Stimulated activated CD8-positive, alpha-beta memory T cell treated with anti-CD3 and anti-CD28 coated beads, Interleukin-4, amount 100 ng/mL, for 1 hour (primary cell): ENCODE data around the gene TNS3.

ENCODE experiments used
- DNase-seq, 2 donors: peaks; one replicate each; pipeline ENCODE4 v3.0.0-alpha.2; 2020; ENCODE audit warnings: low read depth in 2 of 2, low spot score in 1 of 2

TNS3 gene

DNA sequence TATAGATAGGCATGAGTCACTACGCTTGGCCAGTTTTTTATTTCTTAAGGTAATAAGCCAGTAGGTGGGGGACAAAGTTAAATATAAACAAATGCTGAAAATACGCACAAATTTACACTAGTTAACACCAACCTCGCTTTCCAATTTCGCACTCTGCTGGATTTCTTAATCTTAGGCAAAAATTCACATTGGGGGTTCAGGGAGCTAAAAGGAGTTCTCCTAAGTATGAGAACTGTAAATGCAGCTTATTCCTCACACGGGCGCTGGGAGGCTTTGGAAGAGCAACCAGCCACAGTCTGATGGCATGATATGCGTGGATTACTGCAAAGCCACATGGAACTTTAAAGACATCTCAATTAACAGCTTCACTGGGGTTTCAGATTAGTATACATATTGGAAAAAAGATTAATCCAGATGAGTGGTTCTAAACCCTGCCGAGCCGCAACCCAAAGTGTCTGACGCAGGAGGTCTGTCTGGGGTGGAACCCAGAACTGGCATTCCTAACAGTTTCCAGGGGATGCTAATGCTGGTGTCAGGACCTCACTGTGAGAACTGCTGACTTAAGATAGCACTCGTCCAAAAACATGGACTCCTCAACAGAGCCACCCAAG is 16.2 kb downstream of the TNS3 start:
- DNase-seq: no peak

DNA sequence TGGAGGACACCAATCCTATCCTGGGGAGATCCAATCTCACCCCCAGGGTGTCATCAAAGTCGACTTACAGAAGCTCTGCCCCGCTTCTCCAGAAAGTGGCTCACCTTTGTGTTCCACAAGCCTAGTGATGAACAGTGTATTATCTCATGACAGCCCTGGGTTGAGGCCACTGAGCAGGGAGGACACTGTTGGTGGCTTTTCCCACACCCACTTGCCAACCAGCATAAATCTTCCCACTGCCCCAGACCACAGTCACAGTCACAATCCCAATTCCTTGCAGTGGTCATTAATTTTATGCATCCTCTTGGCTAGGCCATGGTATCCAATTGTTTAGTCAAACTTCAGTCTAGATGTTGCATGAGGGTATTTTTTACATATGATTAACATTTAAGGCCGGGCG is 18.4 kb downstream of the TNS3 start:
- DNase-seq: no peak

- no peak for DNase-seq
These were observed 20.0 kb downstream of the TNS3 start for GRCh38 chr7:47561715-47562446.

DNA sequence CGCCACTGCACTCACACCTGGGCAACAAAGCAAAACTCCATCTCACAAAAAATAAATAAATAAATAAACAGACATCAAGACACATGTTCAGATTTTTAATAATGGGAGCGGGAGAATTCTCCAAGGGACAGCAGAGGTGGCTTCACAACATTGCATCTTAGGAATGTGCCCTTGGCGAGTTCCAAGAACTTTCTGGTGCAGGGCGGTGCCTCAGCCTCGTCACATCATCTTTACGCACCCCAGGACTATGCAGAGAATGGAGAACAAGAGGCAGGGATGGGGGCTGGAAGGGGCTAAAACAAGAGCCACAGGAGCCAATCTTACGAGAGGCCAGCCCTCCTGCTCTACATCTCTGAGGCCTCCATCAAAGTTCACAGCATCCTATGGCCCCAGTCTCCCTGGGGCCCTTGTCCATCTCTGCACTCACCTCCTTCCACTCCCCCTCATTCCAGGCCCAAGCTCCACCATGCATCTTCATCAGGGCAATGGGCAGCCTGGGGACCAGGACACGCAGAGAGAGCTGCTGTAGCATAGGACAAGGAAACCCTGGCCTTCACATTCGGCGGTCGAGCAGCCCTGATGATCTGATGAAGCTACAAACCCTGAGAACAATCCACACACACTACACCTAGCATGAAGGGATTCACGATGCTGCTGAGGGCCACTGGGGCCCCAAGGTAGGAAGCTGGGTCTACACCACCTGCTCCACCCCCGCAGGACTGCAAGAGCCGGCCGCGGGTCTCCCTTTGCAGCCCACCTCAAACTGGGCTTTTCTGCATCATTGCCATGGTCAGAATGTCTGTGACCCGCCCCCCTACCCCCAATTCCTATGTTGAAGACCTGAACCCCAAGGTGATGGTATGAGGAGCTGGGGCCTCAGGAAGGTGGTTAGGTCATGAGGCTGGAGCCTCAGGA is 22.3 kb downstream of the TNS3 start:
- no peak for DNase-seq

- DNase-seq: no peak
These were observed 23.9 kb downstream of the TNS3 start for GRCh38 chr7:47557694-47558670.

GRCh38 chr7:47557317-47557693 is 24.6 kb downstream of the TNS3 start:
- DNase-seq: no peak

GRCh38 chr7:47556511-47557180 is 25.3 kb downstream of the TNS3 start:
- DNase-seq: no peak

DNA sequence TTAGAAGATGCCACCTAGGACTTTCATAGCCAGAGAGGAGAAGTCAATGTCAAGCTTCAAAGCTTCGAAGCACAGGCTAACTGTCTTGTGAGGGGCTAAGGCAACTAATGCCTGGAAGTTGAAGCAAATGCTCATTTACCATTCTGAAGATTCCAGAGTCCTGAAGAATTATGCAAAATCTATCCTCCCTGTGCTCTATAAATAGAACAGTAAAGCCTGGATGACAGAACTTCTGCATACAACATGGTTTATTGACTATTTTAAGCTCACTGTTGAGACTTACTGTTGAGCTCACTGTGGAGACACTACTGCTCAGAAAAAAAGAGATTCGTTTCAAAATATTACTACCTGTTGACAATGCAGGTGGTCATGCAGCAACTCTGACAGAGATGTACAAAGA is 28.6 kb downstream of the TNS3 start:
- no peak for DNase-seq

DNA sequence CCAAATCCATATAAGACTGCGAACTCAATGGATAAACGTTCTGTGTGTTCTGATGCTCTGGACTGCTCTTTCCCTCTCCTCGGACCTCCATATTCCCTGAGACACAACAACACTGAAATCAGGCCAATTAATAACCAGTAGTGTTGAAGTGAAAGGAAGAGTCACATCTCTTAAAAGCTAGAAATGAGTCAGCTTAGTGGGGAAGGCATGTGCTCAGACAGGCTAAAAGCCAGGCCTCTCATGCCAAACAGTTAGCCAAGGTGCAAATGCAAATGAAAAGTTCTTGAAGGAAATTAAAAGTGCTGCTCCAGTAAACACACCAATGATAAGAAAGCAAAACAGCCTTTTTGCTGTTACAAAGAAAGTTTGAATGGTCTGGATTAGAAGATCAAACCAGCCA is 29.3 kb downstream of the TNS3 start:
- DNase-seq: no peak

DNA sequence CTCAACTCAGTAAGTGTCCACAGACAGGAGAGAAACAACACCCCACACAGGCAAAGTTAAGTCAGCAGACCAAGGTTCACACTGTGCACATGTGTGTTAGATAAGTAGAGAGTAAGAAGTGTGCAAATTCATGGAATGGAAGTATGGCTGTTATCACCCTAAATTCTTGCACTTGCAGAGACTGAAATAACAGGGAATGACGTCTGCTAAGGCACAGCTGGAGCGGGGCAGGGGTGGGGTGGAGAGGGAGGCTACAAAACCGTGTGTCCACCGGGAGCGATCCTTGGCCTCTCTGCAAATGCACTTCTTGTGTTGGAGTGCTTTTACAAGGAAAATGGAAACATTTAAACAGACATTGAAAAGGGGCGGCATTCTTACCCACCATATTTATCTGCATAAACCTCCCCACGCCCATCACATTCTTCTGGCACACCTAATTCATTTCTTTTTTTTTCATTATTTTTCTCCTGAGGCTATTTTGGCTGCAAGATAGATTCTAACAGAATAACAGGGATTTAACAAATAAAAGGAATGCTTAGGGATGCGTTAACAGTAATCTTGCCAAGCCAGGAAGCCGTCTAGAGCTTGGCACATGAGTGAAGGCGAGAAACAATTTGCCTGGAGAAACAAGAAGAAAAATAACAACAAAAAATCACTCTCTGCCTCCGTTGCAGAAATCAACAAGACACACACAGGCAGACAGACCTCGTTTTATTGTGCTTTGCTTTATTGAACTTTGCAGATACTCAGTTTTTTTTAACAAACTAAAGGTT is 30.1 kb downstream of the TNS3 start:
- DNase-seq: no peak

- no peak for DNase-seq
These were observed 31.0 kb downstream of the TNS3 start for GRCh38 chr7:47550788-47551470.

DNA sequence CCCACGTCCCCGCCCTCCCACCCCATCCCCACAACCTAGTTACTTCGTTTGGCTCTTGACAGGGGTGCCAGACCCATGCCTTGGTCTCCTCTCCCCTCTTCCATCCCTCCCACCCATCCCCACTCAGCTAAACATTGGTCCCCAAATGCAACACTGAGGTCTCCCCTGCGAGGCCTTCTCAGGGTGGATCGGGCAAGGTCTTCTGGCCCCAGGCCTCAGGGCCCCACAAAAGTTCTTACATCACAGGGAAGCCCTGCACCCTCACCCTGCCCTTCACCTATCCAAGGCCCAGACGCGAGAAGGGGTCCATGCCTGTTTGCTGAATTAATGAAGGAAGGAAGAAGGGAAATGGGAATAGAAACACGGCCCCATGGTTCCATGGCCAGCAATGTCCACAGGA is 32.0 kb downstream of the TNS3 start:
- DNase-seq: no peak

DNA sequence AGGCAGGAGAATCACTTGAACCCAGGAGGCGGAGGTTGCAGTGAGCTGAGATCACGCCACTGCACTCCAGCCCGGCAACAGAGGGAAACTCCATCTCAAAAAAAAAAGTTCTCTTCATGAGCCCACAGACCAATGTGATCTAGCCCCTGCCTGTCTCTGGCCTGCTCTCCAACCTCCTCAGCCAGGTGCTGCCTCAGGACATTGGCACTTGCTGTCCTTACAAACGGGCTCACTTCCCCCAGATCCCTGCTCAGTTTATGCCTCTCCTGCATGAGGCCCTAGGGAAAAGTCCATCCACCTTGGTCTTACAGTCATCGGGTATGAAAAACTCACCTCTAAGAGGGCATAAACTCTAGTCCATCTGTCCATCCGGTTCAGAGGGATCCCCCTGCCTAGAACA is 32.5 kb downstream of the TNS3 start:
- DNase-seq: no peak

DNA sequence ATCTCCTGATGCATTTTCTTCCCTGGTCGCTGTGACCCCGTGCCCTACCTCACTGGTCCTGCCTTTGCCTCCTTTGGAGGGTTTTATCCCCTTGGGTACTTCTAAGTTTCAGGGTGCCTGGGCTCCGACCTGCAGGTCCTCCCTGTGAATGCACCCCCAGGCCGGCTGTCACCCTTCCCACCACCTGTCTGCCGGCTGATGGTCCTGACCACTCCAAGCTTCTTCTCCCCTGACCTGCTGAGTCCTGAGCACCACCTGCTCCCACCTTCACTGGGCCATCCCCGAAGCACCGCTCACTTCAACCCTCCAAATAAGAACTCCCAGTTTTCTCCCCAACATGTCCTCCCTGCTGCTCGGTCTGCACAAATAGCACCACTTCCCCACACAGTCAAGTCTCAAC is 33.4 kb downstream of the TNS3 start:
- DNase-seq: no peak

DNA sequence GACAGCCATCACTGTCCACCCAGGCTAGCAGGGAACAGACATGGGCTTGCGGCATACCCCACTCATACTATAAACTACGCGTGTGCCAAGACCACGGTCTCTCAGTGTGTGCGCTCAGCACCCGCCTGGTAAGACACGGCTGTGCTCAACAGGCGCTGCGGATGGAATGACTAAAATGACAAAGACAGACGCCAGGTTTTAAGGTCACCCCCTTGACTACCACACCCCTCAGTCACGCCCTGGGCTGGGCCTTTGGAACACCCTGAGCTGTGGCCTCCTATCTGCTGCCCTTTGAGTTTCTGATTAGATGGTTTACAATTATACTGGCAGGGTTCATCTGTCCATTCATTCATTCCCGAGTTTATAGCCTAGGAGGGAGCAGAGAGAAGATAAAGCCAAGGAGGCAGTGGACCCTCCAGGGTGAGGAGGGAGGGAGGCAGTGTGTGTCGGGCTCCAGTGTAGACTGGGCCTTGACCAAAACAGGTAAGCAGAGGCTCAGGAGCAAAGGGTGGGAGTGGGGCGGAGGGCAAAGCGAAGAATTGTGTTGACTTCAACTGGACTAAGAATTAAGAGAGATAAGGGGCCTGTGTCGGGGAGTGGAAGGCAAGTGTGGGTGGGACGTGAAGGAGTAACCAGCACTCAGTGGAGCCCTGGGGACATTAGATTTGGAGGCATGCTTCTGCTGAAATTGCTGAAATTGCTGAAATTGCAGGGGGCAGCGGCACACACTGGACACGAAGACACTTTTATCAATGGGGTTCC is 35.0 kb downstream of the TNS3 start:
- DNase-seq: no peak

- no peak for DNase-seq
These were observed 35.7 kb downstream of the TNS3 start for GRCh38 chr7:47546171-47546570.

DNA sequence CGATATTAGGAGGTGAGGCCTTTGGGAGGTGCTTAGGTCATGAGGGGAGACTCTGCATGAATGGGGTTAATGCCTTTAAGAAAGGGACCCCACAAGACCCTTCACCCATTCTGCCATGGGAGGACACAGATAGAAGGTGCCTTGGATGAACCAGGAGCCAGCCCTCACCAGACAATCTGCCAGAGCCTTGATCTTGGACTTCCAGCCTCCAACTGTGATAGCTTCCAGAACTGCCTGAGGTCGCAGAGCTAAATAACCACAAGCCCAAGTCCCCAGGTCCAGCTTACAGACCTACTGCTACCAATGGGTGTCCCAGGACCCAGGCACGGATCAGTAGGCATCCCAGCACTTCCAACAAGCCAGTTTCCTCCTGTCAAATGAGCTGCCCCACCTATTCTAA is 37.5 kb downstream of the TNS3 start:
- DNase-seq: no peak

- no peak for DNase-seq
These were observed 38.2 kb downstream of the TNS3 start for GRCh38 chr7:47543714-47544113.
